Activated T-helper 2 cell treated with anti-CD3 and anti-CD28 coated beads, Interferon-gamma antibody, Interleukin-2, Interleukin-4, amounts not matched to agents 10 μg/mL and 5 μg/mL and 100 μg/mL, durations not matched to agents 14 hours and 24 hours and 36 hours (primary cell): ENCODE measurements around the gene TAB3. TPM values are rescaled to one million over a fixed set of nuclear protein-coding genes. Genes with fewer than 3 reads are reported as not detected.
"Not testable (repeated sequence)": the region's sequence is repeated elsewhere in the genome, so short reads cannot be mapped to it uniquely, and the experiment has no call there.

Experiments used
- DNase-seq: peaks from one replicate; pipeline ENCODE4 v3.0.0; 2021; ENCODE audit warnings: low spot score
- H3K27ac Mint-ChIP-seq: one replicate; pipeline ENCODE4 v1.8.0; 2021; ENCODE audit warnings: mixed read lengths
- H3K27me3 Mint-ChIP-seq: one replicate; pipeline ENCODE4 v1.8.0; 2021; ENCODE audit warnings: low read depth, mixed read lengths
- H3K36me3 Mint-ChIP-seq: one replicate; pipeline ENCODE4 v1.8.0; 2021; ENCODE audit warnings: low read depth, mixed read lengths
- H3K4me1 Mint-ChIP-seq: one replicate; pipeline ENCODE4 v1.8.0; 2021; ENCODE audit warnings: low read depth, mixed read lengths
- H3K4me3 Mint-ChIP-seq: one replicate; pipeline ENCODE4 v1.8.0; 2021; ENCODE audit warnings: low read depth, mild to moderate bottlenecking, moderate library complexity, mixed read lengths
- H3K9me3 Mint-ChIP-seq: one replicate; pipeline ENCODE4 v1.8.0; 2021; ENCODE audit warnings: mixed read lengths
- intact Hi-C: fragments of 100-400 bp; cut with micrococcal nuclease; formaldehyde crosslinking; loops from one replicate; pipeline ENCODE4 v1.15.1; 2023
- total RNA-seq: library from RNA; stranded (reverse); gene quantifications from 2 replicates; pipeline ENCODE4 v1.2.3, GENCODE V29; 2022

The TAB3 gene
- total RNA-seq, 1 donor from 2014 or later: 24.9 TPM

DNA sequence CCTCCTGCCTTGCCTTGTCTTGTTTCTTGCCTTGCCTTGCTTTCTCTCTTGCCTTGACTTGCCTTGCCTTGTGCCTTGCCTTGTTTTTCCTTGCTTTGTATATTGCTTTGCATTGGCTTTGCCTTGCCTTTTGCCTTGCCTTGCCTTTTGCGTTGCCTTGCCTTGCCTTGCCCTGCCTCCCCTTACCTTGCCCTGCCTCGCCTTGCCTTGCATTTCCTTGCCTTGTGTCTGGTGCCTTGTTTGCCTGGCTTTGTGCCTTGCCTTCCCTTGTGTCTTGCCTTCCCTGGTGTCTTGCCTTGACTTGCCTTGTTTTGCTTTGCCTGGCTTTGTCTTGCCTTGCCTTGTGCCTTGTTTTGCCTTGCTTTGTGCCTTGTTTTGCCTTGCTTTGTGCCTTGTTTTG, 89.7 kb downstream of the TAB3 start:
- DNase-seq: no peak
- H3K9me3 Mint-ChIP-seq: peaks cover 3% of the 10 kb centered on the region
- H3K4me1 Mint-ChIP-seq: no peaks in the 10 kb centered on the region
- no peak overlapping the region for H3K27ac Mint-ChIP-seq
- H3K4me3 Mint-ChIP-seq: no peak overlapping the region
- H3K36me3 Mint-ChIP-seq: no peaks in the 10 kb centered on the region
- no peaks in the 10 kb centered on the region for H3K27me3 Mint-ChIP-seq
- intact Hi-C loops: no loop called here

DNA sequence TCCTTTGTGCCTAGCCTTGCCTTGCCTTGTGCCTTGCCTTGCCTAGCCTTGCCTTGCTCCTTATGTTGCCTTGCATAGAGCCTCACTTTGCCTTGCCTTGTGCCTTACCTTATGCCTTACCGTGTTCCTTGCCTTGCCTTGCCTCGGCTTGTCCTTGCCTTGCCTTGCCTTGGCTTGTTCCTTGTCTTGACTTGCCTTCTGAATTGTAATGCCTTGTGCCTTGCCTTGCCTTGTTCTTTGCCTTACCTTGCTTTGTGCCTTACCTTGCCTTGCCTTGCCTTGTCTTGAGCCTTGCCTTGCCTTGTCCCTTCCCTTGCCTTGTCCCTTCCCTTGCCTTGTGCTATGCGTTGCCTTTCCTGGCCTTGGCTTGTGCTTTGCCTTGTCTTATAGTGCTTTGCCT, 90.2 kb downstream of the TAB3 start:
- Mint-ChIP-seq H3K4me1 (no peaks in the 10 kb centered on the region), H3K36me3 (no peaks in the 10 kb centered on the region), H3K27ac (no peak overlapping the region), H3K27me3 (no peaks in the 10 kb centered on the region), H3K4me3 (no peak overlapping the region), H3K9me3 (peaks cover 3% of the 10 kb centered on the region)
- intact Hi-C loops: no loop called here
- DNase-seq: no peak

DNA sequence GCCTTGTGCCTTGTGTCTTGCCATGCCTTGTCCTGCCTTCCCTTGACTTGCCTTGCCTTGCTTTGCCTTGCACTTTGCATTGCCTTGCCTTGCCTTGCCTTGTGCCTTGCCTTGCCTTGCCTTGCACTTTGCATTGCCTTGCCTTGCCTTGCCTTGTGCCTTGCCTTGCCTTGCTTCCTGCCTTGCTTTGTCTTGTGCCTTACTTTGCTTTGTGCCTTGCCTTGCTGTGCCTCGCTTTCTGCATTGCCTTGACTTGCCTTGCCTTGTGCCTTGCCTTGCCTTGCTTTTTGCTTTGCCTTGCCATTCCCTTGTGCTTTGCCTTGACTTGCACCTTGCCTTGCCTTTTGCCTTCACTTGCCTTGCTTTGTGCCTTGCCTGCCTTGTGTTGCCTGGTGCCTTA, 91.8 kb downstream of the TAB3 start:
- H3K4me3 Mint-ChIP-seq, H3K36me3 Mint-ChIP-seq, H3K4me1 Mint-ChIP-seq, intact Hi-C loops, DNase-seq, H3K27me3 Mint-ChIP-seq, H3K9me3 Mint-ChIP-seq, H3K27ac Mint-ChIP-seq: not testable (repeated sequence)

DNA sequence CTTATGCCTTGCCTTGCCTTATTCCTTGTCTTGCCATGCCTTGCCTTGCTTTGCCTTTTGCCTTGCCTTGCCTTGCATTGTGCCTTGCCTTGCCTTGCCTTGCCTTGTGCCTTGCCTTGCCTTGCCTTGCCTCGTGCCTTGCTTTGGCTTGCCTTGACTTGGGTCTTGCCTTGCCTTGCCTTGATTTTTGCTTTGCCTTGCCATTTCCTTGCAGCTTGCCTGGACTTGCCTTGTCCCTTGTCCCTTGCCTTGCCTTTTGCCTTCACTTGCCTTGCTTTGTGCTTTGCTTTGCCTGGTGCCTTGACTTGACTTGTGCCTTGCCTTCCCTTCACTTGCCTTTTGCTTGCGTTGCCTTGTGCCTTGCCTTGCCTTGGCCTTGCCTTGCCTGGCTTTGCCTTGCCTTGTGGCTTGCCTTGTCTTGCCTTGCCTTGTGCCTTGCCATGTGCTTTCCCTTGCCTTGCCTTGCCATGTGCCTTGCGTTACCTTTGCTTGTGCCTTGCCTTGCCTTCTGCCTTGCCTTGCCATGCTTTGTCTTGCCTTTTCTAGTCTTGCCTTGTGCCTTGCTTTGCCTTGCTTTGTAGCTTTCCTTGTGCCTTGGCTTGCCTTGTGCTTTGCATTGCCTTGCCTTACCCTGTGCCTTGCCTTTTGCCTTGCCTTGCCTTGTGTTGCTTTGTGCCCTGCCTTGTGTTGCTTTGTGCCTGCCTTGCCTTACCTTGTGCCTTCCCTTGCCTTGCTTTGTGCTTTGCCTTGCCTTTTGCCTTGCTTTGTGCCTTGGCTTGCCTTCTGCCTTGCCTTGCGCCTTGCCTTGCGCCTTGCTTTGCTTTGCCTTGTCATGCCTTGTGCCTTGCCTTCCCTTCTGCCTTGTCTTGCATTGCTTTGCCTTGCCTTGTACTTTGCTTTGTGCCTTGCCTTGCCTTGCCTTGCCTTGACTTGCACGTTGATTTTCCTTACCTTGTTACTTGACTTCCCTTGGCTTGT, 92.8 kb downstream of the TAB3 start:
- no peaks in the 10 kb centered on the region for H3K36me3 Mint-ChIP-seq
- no peak for DNase-seq
- H3K9me3 Mint-ChIP-seq: peaks cover 3% of the 10 kb centered on the region
- no peak overlapping the region for H3K4me3 Mint-ChIP-seq
- H3K4me1 Mint-ChIP-seq: no peaks in the 10 kb centered on the region
- H3K27ac Mint-ChIP-seq: no peak overlapping the region
- no peaks in the 10 kb centered on the region for H3K27me3 Mint-ChIP-seq
- intact Hi-C loops: no loop called here

DNA sequence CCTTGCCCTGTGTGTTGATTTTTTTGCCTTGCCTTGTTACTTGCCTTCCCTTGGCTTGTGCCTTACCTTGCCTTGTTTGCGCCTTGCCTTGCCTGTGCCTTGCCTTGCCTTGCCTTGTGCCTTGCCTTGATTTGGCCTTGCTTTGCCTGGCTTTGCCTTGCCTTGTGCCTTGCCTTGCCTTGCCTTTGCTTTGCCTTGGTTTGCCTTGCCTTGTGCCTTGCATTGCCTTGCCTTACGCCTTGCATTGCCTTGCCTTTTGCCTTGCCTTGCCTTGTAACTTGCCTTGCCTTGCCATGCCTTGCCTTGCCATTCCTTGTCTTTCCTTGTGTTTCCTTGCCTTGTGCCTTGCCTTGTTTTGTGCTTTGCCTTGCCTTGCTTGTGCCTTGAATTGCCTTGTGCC, 94.6 kb downstream of the TAB3 start:
- Mint-ChIP-seq H3K36me3 (no peaks in the 10 kb centered on the region), H3K27ac (no peak overlapping the region), H3K9me3 (peaks cover 3% of the 10 kb centered on the region), H3K27me3 (no peaks in the 10 kb centered on the region), H3K4me1 (no peaks in the 10 kb centered on the region), H3K4me3 (no peak overlapping the region)
- intact Hi-C loops: no loop called here
- no peak for DNase-seq

DNA sequence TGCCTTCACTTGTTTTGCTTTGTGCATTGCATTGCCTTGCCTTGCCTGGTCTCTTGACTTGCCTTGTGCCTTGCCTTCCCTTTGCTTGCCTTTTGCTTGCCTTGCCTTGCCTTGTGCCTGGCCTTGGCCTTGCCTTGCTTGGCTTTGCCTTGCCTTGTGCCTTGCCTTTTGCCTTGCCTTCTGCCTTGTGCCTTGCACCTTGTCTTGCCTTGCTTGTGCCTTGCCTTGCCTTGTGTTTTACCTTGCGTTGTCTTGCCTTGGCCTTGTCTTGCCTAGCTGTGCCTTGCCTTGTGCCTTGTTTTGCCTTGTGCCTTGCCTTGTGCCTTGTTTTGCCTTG, 95.3 kb downstream of the TAB3 start:
- Mint-ChIP-seq H3K27ac (no peak overlapping the region), H3K4me1 (no peaks in the 10 kb centered on the region), H3K4me3 (no peak overlapping the region), H3K9me3 (peaks cover 3% of the 10 kb centered on the region), H3K27me3 (no peaks in the 10 kb centered on the region), H3K36me3 (no peaks in the 10 kb centered on the region)
- no peak for DNase-seq
- intact Hi-C loops: no loop called here

DNA sequence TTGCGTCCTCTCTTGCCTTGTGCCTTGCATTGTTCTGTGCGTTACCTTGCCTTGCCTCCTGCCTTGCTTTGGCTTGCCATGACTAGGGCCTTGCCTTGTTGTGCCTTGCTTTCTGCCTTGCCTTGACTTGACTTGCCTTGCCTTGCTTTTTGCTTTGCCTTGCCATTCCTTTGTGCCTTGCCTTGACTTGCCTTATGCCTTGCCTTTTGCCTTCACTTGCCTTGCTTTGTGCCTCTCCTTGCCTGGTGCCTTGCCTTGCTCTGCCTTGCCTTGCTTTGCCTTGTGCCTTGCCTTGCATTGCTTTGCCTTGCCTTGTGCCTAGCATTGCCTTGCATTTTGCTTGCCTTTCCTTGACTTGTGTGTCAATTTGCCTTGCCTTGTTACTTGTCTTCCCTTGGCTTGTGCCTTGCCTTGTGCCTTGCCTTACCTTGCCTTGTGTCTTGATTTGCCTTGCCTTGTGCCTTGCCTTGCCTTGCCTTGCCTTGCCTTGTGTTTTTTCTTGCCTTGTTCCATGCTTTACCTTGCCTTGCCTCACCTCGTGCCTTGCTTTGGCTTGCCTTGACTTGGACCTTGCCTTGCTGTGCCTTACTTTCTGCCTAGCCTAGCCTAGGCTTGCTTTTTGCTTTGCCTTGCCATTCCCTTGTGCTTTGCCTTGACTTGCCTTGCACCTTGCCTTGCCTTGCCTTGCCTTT, 95.8 kb downstream of the TAB3 start:
- no peak for DNase-seq
- Mint-ChIP-seq H3K27me3 (no peaks in the 10 kb centered on the region), H3K4me1 (no peaks in the 10 kb centered on the region), H3K9me3 (peaks cover 3% of the 10 kb centered on the region), H3K36me3 (no peaks in the 10 kb centered on the region), H3K4me3 (no peak overlapping the region), H3K27ac (no peak overlapping the region)
- intact Hi-C loops: no loop called here

DNA sequence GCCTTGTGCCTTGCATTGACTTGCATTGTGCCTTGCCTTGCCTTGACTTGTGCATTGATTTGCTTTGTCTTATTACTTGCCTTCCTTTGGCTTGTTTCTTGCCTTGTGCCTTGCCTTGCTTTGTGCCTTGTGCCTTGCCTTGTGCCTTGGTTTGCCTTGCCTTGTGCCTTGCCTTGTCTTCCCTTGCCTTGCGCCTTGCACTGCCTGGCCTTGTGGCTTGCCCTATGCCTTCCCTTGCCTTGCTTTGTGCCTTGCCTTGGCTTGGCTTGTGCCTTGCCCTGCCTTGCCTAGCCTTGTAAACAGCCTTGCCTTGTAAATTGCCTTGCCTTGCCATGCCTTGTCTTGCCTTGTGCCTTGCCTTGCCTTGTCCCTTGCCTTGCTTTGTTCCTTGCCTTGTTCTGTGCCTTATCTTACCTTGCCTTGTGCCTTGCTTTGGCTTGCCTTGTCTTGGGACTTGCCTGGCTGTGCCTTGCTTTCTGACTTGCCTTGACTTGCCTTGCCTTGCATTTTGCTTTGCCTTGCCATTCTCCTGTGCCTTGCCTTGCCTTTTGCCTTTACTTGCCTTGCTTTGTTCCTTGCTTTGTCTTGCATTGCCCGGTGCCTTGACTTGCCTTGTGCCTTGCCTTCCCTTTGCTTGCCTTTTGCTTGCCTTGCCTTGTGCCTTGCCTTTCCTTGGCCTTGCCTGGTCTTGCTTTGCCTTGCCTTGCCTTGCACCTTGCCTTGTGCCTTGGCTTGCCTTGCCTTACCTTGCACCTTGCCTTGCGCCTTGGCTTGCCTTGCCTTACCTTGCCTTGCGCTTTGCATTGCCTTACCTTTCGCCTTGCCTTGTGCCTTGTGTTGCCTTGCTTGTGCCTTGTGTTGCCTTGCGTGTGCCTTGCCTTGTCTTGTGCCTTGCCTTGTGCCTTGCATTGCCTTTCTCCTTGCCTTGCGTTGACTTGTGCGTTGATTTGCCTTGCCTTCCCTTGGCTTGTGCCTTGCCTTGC, 97.5 kb downstream of the TAB3 start:
- H3K4me1 Mint-ChIP-seq: no peaks in the 10 kb centered on the region
- H3K27ac Mint-ChIP-seq: no peak overlapping the region
- peaks cover 3% of the 10 kb centered on the region for H3K9me3 Mint-ChIP-seq
- H3K27me3 Mint-ChIP-seq: peaks cover 2% of the 10 kb centered on the region
- H3K4me3 Mint-ChIP-seq: no peak overlapping the region
- intact Hi-C loops: no loop called here
- no peak for DNase-seq
- H3K36me3 Mint-ChIP-seq: no peaks in the 10 kb centered on the region

DNA sequence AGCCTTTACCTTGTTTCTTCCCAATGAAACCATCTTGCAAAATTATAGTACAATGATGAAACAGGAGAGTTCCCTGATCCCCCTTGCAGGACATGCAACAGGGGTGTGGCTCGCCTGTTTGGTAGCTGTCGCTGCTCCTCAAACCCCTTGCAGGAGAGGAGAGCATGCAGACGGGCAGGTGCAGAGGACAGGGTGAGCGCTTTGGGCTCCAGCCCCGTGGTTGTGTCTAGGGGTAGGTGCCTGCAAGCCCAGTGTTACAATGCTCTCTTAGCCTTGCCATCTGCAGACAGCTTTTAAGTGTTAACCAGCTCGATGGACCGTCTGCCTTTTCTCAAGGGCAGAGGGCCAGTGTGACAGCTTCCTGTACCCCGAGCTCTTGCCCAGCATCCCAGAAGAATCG, 102.0 kb downstream of the TAB3 start:
- H3K4me1 Mint-ChIP-seq: peaks cover 6% of the 10 kb centered on the region
- no peak for DNase-seq
- H3K9me3 Mint-ChIP-seq: no peaks in the 10 kb centered on the region
- peaks cover 2% of the 10 kb centered on the region for H3K27me3 Mint-ChIP-seq
- intact Hi-C loops: loop anchor here (10.0 kb wide), 1 partner anchor 52 kb away; no protein-coding TSS in a partner anchor
- H3K4me3 Mint-ChIP-seq: no peak overlapping the region
- H3K36me3 Mint-ChIP-seq: no peaks in the 10 kb centered on the region
- no peak overlapping the region for H3K27ac Mint-ChIP-seq

DNA sequence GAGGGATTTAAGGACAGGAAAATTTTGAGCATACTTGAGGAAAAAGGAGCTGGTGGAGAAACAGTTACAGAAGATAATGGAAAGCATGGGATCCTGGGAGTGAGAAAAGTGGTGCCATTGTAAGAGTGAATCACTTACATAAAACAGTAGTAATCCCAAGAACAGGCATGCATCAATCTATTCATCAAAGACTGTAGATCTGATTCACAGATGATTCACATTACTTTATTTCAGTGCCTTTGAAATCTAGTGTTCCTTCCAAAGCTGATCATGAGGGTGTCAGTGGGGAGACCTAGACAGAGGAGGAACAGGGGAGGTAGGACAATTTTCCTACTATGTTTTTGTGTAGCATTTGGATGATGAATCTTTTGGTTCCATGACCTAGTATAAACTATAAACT, 102.7 kb downstream of the TAB3 start:
- H3K4me3 Mint-ChIP-seq: no peak overlapping the region
- H3K27ac Mint-ChIP-seq: no peak overlapping the region
- H3K36me3 Mint-ChIP-seq: no peaks in the 10 kb centered on the region
- peaks cover 2% of the 10 kb centered on the region for H3K27me3 Mint-ChIP-seq
- H3K9me3 Mint-ChIP-seq: no peaks in the 10 kb centered on the region
- H3K4me1 Mint-ChIP-seq: peaks cover 13% of the 10 kb centered on the region
- DNase-seq: no peak
- intact Hi-C loops: loop anchor here (10.0 kb wide), 1 partner anchor 52 kb away; no protein-coding TSS in a partner anchor

DNA sequence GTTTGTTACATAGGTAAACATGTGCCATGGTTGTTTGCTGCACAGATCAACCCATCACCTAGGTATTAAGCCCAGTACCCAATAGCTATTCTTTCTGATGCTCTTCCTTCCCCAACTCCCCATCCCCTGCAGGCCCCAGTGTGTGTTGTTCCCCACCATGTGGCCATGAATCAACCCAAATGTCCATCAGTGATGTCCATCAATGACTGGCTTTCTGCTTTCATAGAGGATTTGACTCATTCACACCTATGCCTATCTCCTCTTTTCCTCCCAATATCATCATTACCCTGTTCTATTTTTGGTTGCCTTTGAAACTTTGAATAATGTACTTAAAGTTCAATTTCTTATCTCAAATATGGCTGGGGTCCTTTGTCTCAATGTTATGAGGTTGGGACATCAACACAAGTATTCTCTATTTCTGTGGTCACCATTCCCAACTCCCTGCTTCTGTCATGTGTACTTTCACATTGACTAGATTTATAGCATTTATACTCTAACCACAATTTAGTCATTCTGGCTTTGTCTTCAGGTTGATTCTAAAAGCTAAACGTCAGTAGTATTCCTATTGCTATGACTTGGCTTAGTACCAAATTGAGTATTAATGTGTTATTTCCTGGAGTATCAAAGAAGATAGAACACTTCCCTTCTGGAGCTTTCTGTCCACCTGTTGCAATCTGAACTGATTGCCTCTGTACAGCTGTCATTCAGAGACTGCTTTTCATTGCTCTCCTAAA, 107.2 kb downstream of the TAB3 start:
- no peaks in the 10 kb centered on the region for H3K9me3 Mint-ChIP-seq
- DNase-seq: no peak
- H3K36me3 Mint-ChIP-seq: no peaks in the 10 kb centered on the region
- H3K27ac Mint-ChIP-seq: no peak overlapping the region
- intact Hi-C loops: loop anchor here (5.0 to 10.0 kb wide), 2 partner anchors 47 to 105 kb away; partner anchors contain the start of gene TAB3
- H3K4me1 Mint-ChIP-seq: peaks cover 22% of the 10 kb centered on the region
- no peaks in the 10 kb centered on the region for H3K27me3 Mint-ChIP-seq
- H3K4me3 Mint-ChIP-seq: no peak overlapping the region
